Colonic mucosa (tissue), 4 donors: ENCODE results near the gene ENPP4. TPM values are rescaled to one million over a fixed set of nuclear protein-coding genes. Genes with fewer than 3 reads are reported as not detected.
A peak's percentile ranks its signal among the peaks of the same experiment; 100 is the strongest.
"Not testable (repeated sequence)": the region's sequence is repeated elsewhere in the genome, so short reads cannot be mapped to it uniquely, and the experiment has no call there.

ENCODE experiments used
- DNase-seq: peaks from one replicate; pipeline ENCODE4 v3.0.0-alpha.2; 2020
- H3K27ac ChIP-seq: fragments of 200-600 bp; one replicate; pipeline ENCODE4 v1.8.0; 2021
- H3K27me3 ChIP-seq: fragments of 200-600 bp; one replicate; pipeline ENCODE4 v1.8.0; 2021
- H3K36me3 ChIP-seq: fragments of 200-600 bp; one replicate; pipeline ENCODE4 v1.8.0; 2021
- H3K4me1 ChIP-seq: fragments of 200-600 bp; one replicate; pipeline ENCODE4 v1.8.0; 2021; ENCODE audit warnings: mild to moderate bottlenecking
- H3K4me3 ChIP-seq: fragments of 200-600 bp; one replicate; pipeline ENCODE4 v1.8.0; 2021
- H3K9ac ChIP-seq, 2 donors: one replicate each; pipeline ENCODE4 v1.7.0; 2013; ENCODE audit warnings: control low read depth in 2 of 2, low read depth in 2 of 2, low read length in 2 of 2
- H3K9me3 ChIP-seq: fragments of 200-600 bp; one replicate; pipeline ENCODE4 v1.8.0; 2021
- CTCF ChIP-seq: fragments of 200-600 bp; IDR thresholded peaks from one replicate; pipeline ENCODE4 v1.8.0; 2022; ENCODE audit warnings: antibody characterized with exemption, mild to moderate bottlenecking
- intact Hi-C: fragments of 100-400 bp; cut with DNase I; formaldehyde crosslinking; loops from one replicate; pipeline ENCODE4 v1.14.1; 2022
- total RNA-seq, 2 donors: library from RNA; stranded (reverse); fragmentation: NEBNext Ultra II Directional in 1 of 2; extraction: Animal tissue kit (Norgen Biotek cat#: 25700) in 1 of 2; gene quantifications; one replicate each; pipeline ENCODE4 v1.2.1, GENCODE V29; 2021
- donor health status: healthy.
- donor health status: DM: no; HTN: no; CAD: no.
- donor health status: DM: no; HTN: no; CAD: no.

The ENPP4 gene
- total RNA-seq, 2 donors from 2014 or later: 14.2 to 28.4 TPM

GRCh38 chr6:46130666-46131065 is 877 bp downstream of the ENPP4 start:
- DNase-seq: no peak
- H3K27me3 ChIP-seq: no peaks in the 10 kb centered on the region
- TF ChIP-seq CTCF: no peak
- intact Hi-C loops: no loop called here
- H3K4me3 ChIP-seq: peak overlapping the region; percentile 64
- H3K36me3 ChIP-seq: no peaks in the 10 kb centered on the region
- peak overlapping the region in 1 of 2 donors; percentile 87 for H3K9ac ChIP-seq
- no peaks in the 10 kb centered on the region for H3K9me3 ChIP-seq
- peaks cover 5% of the 10 kb centered on the region for H3K4me1 ChIP-seq
- H3K27ac ChIP-seq: peak overlapping the region; percentile 77

- H3K27me3 ChIP-seq, DNase-seq, H3K36me3 ChIP-seq, H3K4me1 ChIP-seq, H3K27ac ChIP-seq, H3K4me3 ChIP-seq, intact Hi-C loops, H3K9ac ChIP-seq, H3K9me3 ChIP-seq: not testable (repeated sequence)
These were observed 1.5 kb downstream of the ENPP4 start for GRCh38 chr6:46131291-46131690.

- no peaks in the 10 kb centered on the region for H3K27me3 ChIP-seq
- no peaks in the 10 kb centered on the region for H3K36me3 ChIP-seq
- no peak for TF ChIP-seq CTCF
- no peak overlapping the region for H3K4me3 ChIP-seq
- DNase-seq: no peak
- no peaks in the 10 kb centered on the region for H3K9me3 ChIP-seq
- intact Hi-C loops: no loop called here
- no peak overlapping the region for H3K9ac ChIP-seq
- H3K4me1 ChIP-seq: peaks cover 5% of the 10 kb centered on the region
- no peak overlapping the region for H3K27ac ChIP-seq
These were observed 4.4 kb downstream of the ENPP4 start for GRCh38 chr6:46134216-46134615.

GRCh38 chr6:46135176-46135575 is 5.4 kb downstream of the ENPP4 start:
- H3K4me3 ChIP-seq: no peak overlapping the region
- no peak for DNase-seq
- H3K27ac ChIP-seq: no peak overlapping the region
- intact Hi-C loops: no loop called here
- no peak for TF ChIP-seq CTCF
- no peaks in the 10 kb centered on the region for H3K9me3 ChIP-seq
- H3K9ac ChIP-seq: no peak overlapping the region
- peaks cover 5% of the 10 kb centered on the region for H3K4me1 ChIP-seq
- no peaks in the 10 kb centered on the region for H3K36me3 ChIP-seq
- no peaks in the 10 kb centered on the region for H3K27me3 ChIP-seq

- Histone ChIP-seq H3K4me3 (no peak overlapping the region), H3K27me3 (no peaks in the 10 kb centered on the region), H3K36me3 (no peaks in the 10 kb centered on the region), H3K4me1 (peaks cover 5% of the 10 kb centered on the region), H3K9ac (no peak overlapping the region), H3K27ac (no peak overlapping the region), H3K9me3 (no peaks in the 10 kb centered on the region)
- DNase-seq: no peak
- intact Hi-C loops: no loop called here
- TF ChIP-seq CTCF: no peak
These were observed 7.0 kb downstream of the ENPP4 start for GRCh38 chr6:46136831-46137230.

GRCh38 chr6:46137387-46137786 is 7.6 kb downstream of the ENPP4 start:
- TF ChIP-seq CTCF: no peak
- intact Hi-C loops: no loop called here
- H3K36me3 ChIP-seq: no peaks in the 10 kb centered on the region

More at GRCh38 chr6:46137387-46137786, 7.6 kb downstream of the ENPP4 start:
- DNase-seq: no peak
- Histone ChIP-seq H3K9ac (no peak overlapping the region), H3K9me3 (no peaks in the 10 kb centered on the region), H3K27me3 (no peaks in the 10 kb centered on the region), H3K27ac (no peak overlapping the region), H3K4me1 (peaks cover 5% of the 10 kb centered on the region), H3K4me3 (no peak overlapping the region)
